Panc1 (cell line): ENCODE results near the gene CA10.

ENCODE experiments used
- CTCF ChIP-seq: fragments of 450-650 bp; IDR thresholded peaks from 2 replicates; pipeline ENCODE4 v1.5.1; 2017; ENCODE audit warnings: mild to moderate bottlenecking
- POLR2AphosphoS5 ChIP-seq: IDR thresholded peaks from 2 replicates; pipeline ENCODE4 v1.6.1; 2012; ENCODE audit warnings: mild to moderate bottlenecking, low read depth, low read length, moderate library complexity
- REST ChIP-seq, 2 experiments: IDR thresholded peaks; 2 replicates each; pipeline ENCODE4 v1.6.1; 2011 to 2012; ENCODE audit warnings: low read depth in 2 of 2, control low read depth in 1 of 2, low read length in 1 of 2, mild to moderate bottlenecking in 1 of 2, moderate library complexity in 1 of 2; ENCODE audit not compliant: insufficient read depth in 1 of 2

GRCh38 chr17:51873302-51873701, 285.2 kb downstream of the CA10 start:
- TF ChIP-seq CTCF = no peak
- TF ChIP-seq REST (IDR thresholded peaks at IDR 0.05; ENCODE audit: insufficient read depth in 1 of 2, low read depth in 2 of 2, low read length in 1 of 2) = no peak
- TF ChIP-seq POLR2AphosphoS5 = no peak
